SK-N-SH treated with all-trans-retinoic acid at 6 μM for 48 hours (cell line): Measurements from ENCODE around the gene DDX10.

Experiments
- ATAC-seq: fragments of 200-7000 bp; cut with Tn5 transposase; 3 replicates; pipeline ENCODE4 v1.9.1; 2020; ENCODE audit warnings: mild to moderate bottlenecking, moderate library complexity
- ARNTL ChIP-seq: fragments of 450-650 bp; formaldehyde crosslinking; IDR thresholded peaks from 2 replicates; pipeline ENCODE4 v1.5.0; 2020; ENCODE audit warnings: low read depth, mild to moderate bottlenecking, moderate library complexity, borderline replicate concordance
- CSDC2 ChIP-seq: fragments of 250-450 bp; sonication (Bioruptor Pico); IDR thresholded peaks from 2 replicates; pipeline ENCODE4 v1.5.0; 2020; ENCODE audit warnings: mild to moderate bottlenecking, moderate library complexity
- ESRRG ChIP-seq: fragments of 250-450 bp; sonication (Bioruptor Pico); IDR thresholded peaks from 2 replicates; pipeline ENCODE4 v1.6.1; 2021; ENCODE audit warnings: mild to moderate bottlenecking
- GLIS3 ChIP-seq: fragments of 250-450 bp; sonication (Bioruptor Pico); IDR thresholded peaks from 2 replicates; pipeline ENCODE4 v1.5.0; 2020; ENCODE audit warnings: mild to moderate bottlenecking, moderate library complexity
- ISL1 ChIP-seq: fragments of 250-450 bp; sonication (Bioruptor Pico); IDR thresholded peaks from 2 replicates; pipeline ENCODE4 v2.1.2; 2022; ENCODE audit warnings: mild to moderate bottlenecking, moderate library complexity
- RARB ChIP-seq: fragments of 250-450 bp; sonication (Bioruptor Pico); IDR thresholded peaks from 2 replicates; pipeline ENCODE4 v1.8.0; 2021; ENCODE audit warnings: mild to moderate bottlenecking, moderate library complexity
- SNAI2 ChIP-seq: fragments of 250-450 bp; sonication (Bioruptor Pico); IDR thresholded peaks from 2 replicates; pipeline ENCODE4 v1.5.0; 2020; ENCODE audit warnings: mild to moderate bottlenecking, moderate library complexity
- TCF4 ChIP-seq: fragments of 250-450 bp; sonication (Bioruptor Pico); IDR thresholded peaks from 2 replicates; pipeline ENCODE4 v1.8.0; 2021; ENCODE audit warnings: mild to moderate bottlenecking, moderate library complexity, borderline replicate concordance
- TOX ChIP-seq: fragments of 250-450 bp; sonication (Bioruptor Pico); IDR thresholded peaks from 2 replicates; pipeline ENCODE4 v1.8.0; 2021; ENCODE audit warnings: mild to moderate bottlenecking, moderate library complexity, borderline replicate concordance
- ZC3H10 ChIP-seq: fragments of 250-450 bp; sonication (Bioruptor Pico); IDR thresholded peaks from 2 replicates; pipeline ENCODE4 v1.5.1; 2021; ENCODE audit warnings: mild to moderate bottlenecking, moderate library complexity
- ZFP3 ChIP-seq: fragments of 250-450 bp; sonication (Bioruptor Pico); IDR thresholded peaks from 2 replicates; pipeline ENCODE4 v1.5.0; 2020; ENCODE audit warnings: mild to moderate bottlenecking, moderate library complexity
- ZFP30 ChIP-seq: fragments of 450-650 bp; formaldehyde crosslinking; IDR thresholded peaks from 2 replicates; pipeline ENCODE4 v1.5.0; 2022; ENCODE audit warnings: mild to moderate bottlenecking, moderate library complexity
- ZNF565 ChIP-seq: fragments of 450-650 bp; formaldehyde crosslinking; conservative IDR thresholded peaks from 2 replicates; pipeline ENCODE4 v1.5.0; 2020; ENCODE audit warnings: low read depth, mild to moderate bottlenecking, moderate library complexity
- ZNF70 ChIP-seq: fragments of 450-650 bp; formaldehyde crosslinking; IDR thresholded peaks from 2 replicates; pipeline ENCODE4 v1.5.0; 2020; ENCODE audit warnings: mild to moderate bottlenecking, moderate library complexity
- TF ChIP-seq, protein P1 (sequence below): fragments of 250-450 bp; sonication (Bioruptor Pico); IDR thresholded peaks from 2 replicates; pipeline ENCODE4 v1.8.0; 2021; ENCODE audit warnings: low read depth, mild to moderate bottlenecking, moderate library complexity, borderline replicate concordance
- TF ChIP-seq, protein P2 (sequence below): fragments of 250-450 bp; sonication (Bioruptor Pico); IDR thresholded peaks from 2 replicates; pipeline ENCODE4 v1.5.0; 2020; ENCODE audit warnings: mild to moderate bottlenecking, moderate library complexity
- TF ChIP-seq, protein P3 (sequence below): fragments of 250-450 bp; sonication (Bioruptor Pico); IDR thresholded peaks from 2 replicates; pipeline ENCODE4 v1.5.1; 2021; ENCODE audit warnings: mild to moderate bottlenecking, moderate library complexity
- TF ChIP-seq, protein P4 (sequence below): fragments of 250-450 bp; sonication (Bioruptor Pico); IDR thresholded peaks from 2 replicates; pipeline ENCODE4 v1.5.1; 2020; ENCODE audit warnings: low read depth, mild to moderate bottlenecking, moderate library complexity

The DDX10 gene

DNA sequence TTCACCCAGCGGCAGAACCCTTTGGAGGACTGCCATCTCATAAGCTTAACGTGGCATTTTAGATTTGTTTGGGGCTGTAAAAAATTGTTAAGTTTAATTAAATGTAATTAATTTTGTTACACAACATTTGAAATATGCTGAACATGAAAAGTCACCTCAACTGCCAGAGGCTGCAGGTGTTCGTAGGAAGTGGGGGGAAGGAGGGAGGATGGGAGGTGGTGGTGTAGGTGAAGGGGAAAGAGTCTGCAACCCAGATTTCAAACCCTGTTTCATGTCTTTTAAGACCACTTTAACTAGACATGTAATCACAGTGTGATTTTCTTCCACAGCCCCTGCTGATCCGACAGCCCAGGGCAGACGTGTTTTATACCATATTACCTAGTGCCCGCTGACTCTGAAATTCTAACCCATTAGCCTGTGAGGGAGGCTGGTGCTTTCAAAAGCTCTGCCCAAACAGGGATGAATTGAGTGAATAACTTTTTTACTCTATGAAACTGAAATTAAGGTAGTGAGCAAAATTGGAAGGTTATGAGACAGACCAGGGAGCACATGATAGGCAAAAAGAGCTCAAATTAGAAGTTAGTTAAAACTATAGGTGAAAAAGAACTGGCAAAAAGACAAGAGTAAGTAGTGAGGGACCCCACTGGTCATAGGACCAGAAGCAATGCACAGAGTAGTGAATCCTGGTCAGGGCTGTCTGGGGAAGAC is 279.8 kb downstream of the DDX10 start (continued):
- TF ChIP-seq, protein P1, sequence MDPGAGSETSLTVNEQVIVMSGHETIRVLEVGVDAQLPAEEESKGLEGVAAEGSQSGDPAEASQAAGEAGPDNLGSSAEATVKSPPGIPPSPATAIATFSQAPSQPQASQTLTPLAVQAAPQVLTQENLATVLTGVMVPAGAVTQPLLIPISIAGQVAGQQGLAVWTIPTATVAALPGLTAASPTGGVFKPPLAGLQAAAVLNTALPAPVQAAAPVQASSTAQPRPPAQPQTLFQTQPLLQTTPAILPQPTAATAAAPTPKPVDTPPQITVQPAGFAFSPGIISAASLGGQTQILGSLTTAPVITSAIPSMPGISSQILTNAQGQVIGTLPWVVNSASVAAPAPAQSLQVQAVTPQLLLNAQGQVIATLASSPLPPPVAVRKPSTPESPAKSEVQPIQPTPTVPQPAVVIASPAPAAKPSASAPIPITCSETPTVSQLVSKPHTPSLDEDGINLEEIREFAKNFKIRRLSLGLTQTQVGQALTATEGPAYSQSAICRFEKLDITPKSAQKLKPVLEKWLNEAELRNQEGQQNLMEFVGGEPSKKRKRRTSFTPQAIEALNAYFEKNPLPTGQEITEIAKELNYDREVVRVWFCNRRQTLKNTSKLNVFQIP (CRISPR knock-in tag): no peak

DNA sequence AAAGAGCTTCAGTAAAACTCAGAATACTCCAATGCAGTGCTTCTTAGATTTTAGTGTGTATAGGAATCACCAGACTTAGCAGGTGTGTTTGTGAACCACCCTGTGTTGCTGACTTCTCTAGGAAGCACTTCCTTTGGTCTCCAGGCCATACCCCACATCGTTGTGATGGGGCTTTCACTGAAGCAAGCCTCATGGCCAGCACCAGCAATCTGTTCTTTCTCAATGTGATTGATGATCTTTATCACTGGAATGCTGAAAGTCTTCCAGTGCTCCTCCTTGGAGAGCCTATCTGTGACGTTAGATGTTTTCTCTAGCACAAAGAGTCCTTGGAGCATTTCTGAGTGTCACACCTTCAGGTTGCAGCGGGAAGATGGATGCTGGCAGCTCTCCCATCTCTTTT is 280.5 kb downstream of the DDX10 start:
- TF ChIP-seq ZNF565 (CRISPR knock-in tag) (no peak), SNAI2 (CRISPR knock-in tag) (no peak)
- no peak; the same call in 1 of the 3 replicates for ATAC-seq

DNA sequence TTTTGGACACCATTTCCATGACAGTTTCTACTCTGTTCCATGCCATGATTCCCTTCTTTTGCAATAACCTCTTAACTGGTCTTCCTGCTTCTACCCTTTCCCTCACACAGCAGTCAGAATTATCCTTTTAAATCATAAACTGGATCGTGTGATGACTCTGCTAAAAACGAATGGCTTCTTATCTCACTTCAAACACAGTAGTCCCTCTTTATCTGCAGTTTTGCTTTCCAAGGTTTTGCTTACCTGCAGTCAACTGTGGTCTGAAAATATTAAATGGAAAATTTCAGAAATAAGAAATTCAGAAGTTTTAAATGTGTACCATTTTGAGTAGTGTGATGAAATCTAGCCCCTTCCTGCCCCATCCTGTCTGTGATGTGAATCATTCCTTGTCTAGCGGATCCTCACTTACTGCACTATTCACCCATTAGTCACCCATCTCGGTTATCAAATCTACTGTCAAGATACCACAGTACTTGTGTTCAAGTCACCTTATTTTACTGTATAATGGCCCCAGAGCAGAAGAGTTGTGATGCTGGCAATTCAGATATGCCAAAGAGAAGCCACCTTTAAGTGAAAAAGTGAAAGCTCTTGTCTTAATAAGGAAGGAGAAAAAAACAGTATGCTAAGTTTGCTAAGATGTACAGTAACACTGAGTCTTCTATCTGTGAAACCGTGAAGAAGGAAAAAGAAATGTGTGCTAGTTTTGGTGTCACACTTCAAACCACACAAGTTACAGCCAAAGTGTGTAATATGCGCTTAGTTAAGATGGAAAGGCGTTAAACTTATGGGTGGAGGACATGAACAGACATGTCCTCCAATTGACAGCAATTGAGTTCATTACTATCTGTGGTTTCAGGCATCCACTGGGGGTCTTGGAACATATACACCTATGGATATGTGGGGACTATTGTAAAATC is 283.0 kb downstream of the DDX10 start:
- ATAC-seq: peak; percentile 71
- TF ChIP-seq TCF4 (CRISPR knock-in tag) (no peak), ARNTL (CRISPR knock-in tag) (no peak), ZC3H10 (no peak), GLIS3 (CRISPR knock-in tag) (no peak)

DNA sequence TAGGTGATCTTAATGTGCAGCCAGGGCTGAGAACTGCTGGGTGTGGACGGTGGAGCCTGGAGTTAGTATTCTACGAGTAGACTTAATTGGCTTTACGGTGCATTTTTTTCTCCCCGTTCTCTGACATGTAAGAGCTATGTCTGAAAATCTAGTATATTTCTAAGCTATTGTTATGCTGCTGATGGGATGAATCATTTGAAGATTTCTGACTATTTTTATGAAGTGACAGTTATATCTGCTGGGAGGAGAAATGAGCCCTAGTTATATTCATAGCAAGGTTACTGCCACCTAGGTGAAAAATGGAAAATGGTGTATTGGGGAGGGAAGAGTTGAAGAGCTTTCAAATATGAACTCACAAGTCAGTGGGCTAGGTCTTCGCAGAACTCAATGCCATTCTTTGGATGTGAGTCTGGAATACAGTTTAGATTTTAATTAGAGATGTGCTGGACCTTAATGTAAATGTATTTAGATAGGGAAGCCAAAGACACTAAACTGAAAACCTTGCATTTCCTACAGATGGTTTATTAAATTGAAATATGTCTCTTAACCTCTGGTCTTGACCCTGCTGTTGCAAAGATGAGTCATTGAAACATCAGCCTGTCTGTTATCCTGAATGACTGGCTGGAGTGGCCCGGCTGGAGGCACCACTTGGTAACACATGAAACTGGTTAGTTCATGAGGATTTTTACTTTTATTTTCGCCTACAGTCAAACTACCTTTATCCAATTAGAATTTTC is 293.7 kb downstream of the DDX10 start:
- ATAC-seq: peak; percentile 90
- TF ChIP-seq, protein P2, sequence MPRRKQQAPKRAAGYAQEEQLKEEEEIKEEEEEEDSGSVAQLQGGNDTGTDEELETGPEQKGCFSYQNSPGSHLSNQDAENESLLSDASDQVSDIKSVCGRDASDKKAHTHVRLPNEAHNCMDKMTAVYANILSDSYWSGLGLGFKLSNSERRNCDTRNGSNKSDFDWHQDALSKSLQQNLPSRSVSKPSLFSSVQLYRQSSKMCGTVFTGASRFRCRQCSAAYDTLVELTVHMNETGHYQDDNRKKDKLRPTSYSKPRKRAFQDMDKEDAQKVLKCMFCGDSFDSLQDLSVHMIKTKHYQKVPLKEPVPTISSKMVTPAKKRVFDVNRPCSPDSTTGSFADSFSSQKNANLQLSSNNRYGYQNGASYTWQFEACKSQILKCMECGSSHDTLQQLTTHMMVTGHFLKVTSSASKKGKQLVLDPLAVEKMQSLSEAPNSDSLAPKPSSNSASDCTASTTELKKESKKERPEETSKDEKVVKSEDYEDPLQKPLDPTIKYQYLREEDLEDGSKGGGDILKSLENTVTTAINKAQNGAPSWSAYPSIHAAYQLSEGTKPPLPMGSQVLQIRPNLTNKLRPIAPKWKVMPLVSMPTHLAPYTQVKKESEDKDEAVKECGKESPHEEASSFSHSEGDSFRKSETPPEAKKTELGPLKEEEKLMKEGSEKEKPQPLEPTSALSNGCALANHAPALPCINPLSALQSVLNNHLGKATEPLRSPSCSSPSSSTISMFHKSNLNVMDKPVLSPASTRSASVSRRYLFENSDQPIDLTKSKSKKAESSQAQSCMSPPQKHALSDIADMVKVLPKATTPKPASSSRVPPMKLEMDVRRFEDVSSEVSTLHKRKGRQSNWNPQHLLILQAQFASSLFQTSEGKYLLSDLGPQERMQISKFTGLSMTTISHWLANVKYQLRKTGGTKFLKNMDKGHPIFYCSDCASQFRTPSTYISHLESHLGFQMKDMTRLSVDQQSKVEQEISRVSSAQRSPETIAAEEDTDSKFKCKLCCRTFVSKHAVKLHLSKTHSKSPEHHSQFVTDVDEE (CRISPR knock-in tag): no peak
- TF ChIP-seq, protein P3, sequence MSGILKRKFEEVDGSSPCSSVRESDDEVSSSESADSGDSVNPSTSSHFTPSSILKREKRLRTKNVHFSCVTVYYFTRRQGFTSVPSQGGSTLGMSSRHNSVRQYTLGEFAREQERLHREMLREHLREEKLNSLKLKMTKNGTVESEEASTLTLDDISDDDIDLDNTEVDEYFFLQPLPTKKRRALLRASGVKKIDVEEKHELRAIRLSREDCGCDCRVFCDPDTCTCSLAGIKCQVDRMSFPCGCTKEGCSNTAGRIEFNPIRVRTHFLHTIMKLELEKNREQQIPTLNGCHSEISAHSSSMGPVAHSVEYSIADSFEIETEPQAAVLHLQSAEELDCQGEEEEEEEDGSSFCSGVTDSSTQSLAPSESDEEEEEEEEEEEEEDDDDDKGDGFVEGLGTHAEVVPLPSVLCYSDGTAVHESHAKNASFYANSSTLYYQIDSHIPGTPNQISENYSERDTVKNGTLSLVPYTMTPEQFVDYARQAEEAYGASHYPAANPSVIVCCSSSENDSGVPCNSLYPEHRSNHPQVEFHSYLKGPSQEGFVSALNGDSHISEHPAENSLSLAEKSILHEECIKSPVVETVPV (CRISPR knock-in tag): no peak
- TF ChIP-seq, protein P4, sequence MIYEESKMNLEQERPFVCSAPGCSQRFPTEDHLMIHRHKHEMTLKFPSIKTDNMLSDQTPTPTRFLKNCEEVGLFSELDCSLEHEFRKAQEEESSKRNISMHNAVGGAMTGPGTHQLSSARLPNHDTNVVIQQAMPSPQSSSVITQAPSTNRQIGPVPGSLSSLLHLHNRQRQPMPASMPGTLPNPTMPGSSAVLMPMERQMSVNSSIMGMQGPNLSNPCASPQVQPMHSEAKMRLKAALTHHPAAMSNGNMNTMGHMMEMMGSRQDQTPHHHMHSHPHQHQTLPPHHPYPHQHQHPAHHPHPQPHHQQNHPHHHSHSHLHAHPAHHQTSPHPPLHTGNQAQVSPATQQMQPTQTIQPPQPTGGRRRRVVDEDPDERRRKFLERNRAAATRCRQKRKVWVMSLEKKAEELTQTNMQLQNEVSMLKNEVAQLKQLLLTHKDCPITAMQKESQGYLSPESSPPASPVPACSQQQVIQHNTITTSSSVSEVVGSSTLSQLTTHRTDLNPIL (CRISPR knock-in tag): no peak
- no peak for TF ChIP-seq RARB (CRISPR knock-in tag)
- TF ChIP-seq TOX (CRISPR knock-in tag): no peak
- TF ChIP-seq, protein P1 (CRISPR knock-in tag): no peak
- TF ChIP-seq SNAI2 (CRISPR knock-in tag): no peak
- no peak for TF ChIP-seq ZNF70 (CRISPR knock-in tag)
- TF ChIP-seq ZFP3 (CRISPR knock-in tag): no peak
- no peak for TF ChIP-seq ZNF565 (CRISPR knock-in tag)
- TF ChIP-seq CSDC2 (CRISPR knock-in tag): no peak
- TF ChIP-seq ISL1 (CRISPR knock-in tag): no peak
- TF ChIP-seq ARNTL (CRISPR knock-in tag): no peak
- TF ChIP-seq ESRRG (CRISPR knock-in tag): no peak
- no peak for TF ChIP-seq ZFP30 (CRISPR knock-in tag)
